H9 (cell line): ENCODE results near the gene PHKG2. TPM values are rescaled to one million over a fixed set of nuclear protein-coding genes. Genes with fewer than 3 reads are reported as not detected.

Experiments
- DNase-seq: peaks from one replicate; pipeline ENCODE4 v3.0.0-alpha.2; 2017
- H2AFZ ChIP-seq: one replicate; pipeline ENCODE4 v1.6.1; 2013; ENCODE audit warnings: mild to moderate bottlenecking, low read length, control low read depth, moderate library complexity
- H2AK5ac ChIP-seq: 2 replicates; pipeline ENCODE4 v1.6.1; 2013; ENCODE audit warnings: low read length, control low read depth, mixed read lengths; ENCODE audit not compliant: insufficient read length
- H2BK120ac ChIP-seq: one replicate; pipeline ENCODE4 v1.6.1; 2013; ENCODE audit warnings: low read depth, mild to moderate bottlenecking, low read length, control low read depth, inconsistent platforms; ENCODE audit not compliant: poor library complexity, severe bottlenecking
- H2BK12ac ChIP-seq: 2 replicates; pipeline ENCODE4 v1.6.1; 2013; ENCODE audit warnings: low read length, control low read depth, mixed read lengths, low read depth; ENCODE audit not compliant: insufficient read length
- H2BK15ac ChIP-seq: 2 replicates; pipeline ENCODE4 v1.6.1; 2013; ENCODE audit warnings: low read depth, low read length, control low read depth
- H2BK20ac ChIP-seq: one replicate; pipeline ENCODE4 v1.6.1; 2013; ENCODE audit warnings: low read depth, mild to moderate bottlenecking, low read length, control low read depth, inconsistent platforms; ENCODE audit not compliant: poor library complexity, severe bottlenecking
- H2BK5ac ChIP-seq: 2 replicates; pipeline ENCODE4 v1.6.1; 2013; ENCODE audit warnings: low read length, control low read depth, mixed read lengths; ENCODE audit not compliant: insufficient read length
- H3K14ac ChIP-seq: 2 replicates; pipeline ENCODE4 v1.6.1; 2013; ENCODE audit warnings: low read length, control low read depth; ENCODE audit not compliant: insufficient read depth
- H3K18ac ChIP-seq: 2 replicates; pipeline ENCODE4 v1.6.1; 2013; ENCODE audit warnings: low read depth, mild to moderate bottlenecking, mixed read lengths, low read length, control low read depth; ENCODE audit not compliant: insufficient read length
- H3K23ac ChIP-seq: 2 replicates; pipeline ENCODE4 v1.6.1; 2013; ENCODE audit warnings: low read length, control low read depth, mixed read lengths, low read depth; ENCODE audit not compliant: insufficient read length
- H3K23me2 ChIP-seq: 2 replicates; pipeline ENCODE4 v1.6.1; 2013; ENCODE audit warnings: low read depth, mild to moderate bottlenecking, mixed read lengths, low read length, control low read depth; ENCODE audit not compliant: insufficient read length, poor library complexity, severe bottlenecking
- H3K27ac ChIP-seq: 2 replicates; pipeline ENCODE4 v1.5.1; 2013; ENCODE audit warnings: low read length, control low read depth, mixed read lengths, low read depth; ENCODE audit not compliant: insufficient read length
- H3K27me3 ChIP-seq: 2 replicates; pipeline ENCODE4 v1.6.1; 2013; ENCODE audit warnings: low read length, control low read depth, inconsistent platforms; ENCODE audit not compliant: insufficient read depth
- H3K4ac ChIP-seq: 2 replicates; pipeline ENCODE4 v1.6.1; 2013; ENCODE audit warnings: low read depth, mild to moderate bottlenecking, control low read depth, inconsistent platforms, low read length, moderate library complexity
- H3K4me1 ChIP-seq: 2 replicates; pipeline ENCODE4 v1.6.1; 2013; ENCODE audit warnings: low read length, control low read depth, inconsistent platforms; ENCODE audit not compliant: insufficient read depth
- H3K4me2 ChIP-seq: 2 replicates; pipeline ENCODE4 v1.6.1; 2013; ENCODE audit warnings: low read length, control low read depth, mixed read lengths; ENCODE audit not compliant: insufficient read length, insufficient read depth
- H3K56ac ChIP-seq: 2 replicates; pipeline ENCODE4 v1.6.1; 2013; ENCODE audit warnings: low read depth, mild to moderate bottlenecking, mixed read lengths, low read length, control low read depth; ENCODE audit not compliant: insufficient read length
- H3K79me1 ChIP-seq: 2 replicates; pipeline ENCODE4 v1.6.1; 2013; ENCODE audit warnings: low read depth, mild to moderate bottlenecking, moderate library complexity, low read length, control low read depth, inconsistent platforms; ENCODE audit not compliant: insufficient read depth, poor library complexity, severe bottlenecking
- H3K79me2 ChIP-seq: 2 replicates; pipeline ENCODE4 v1.6.1; 2013; ENCODE audit warnings: low read length, control low read depth, inconsistent platforms; ENCODE audit not compliant: insufficient read depth
- H3K9ac ChIP-seq: 2 replicates; pipeline ENCODE4 v1.6.1; 2013; ENCODE audit warnings: low read length, control low read depth, mixed read lengths; ENCODE audit not compliant: insufficient read length; ENCODE audit errors: extremely low read depth
- H3K9me3 ChIP-seq: one replicate; pipeline ENCODE4 v1.6.1; 2013; ENCODE audit warnings: low read depth, low read length, inconsistent platforms; ENCODE audit not compliant: control insufficient read depth
- H3T11ph ChIP-seq: one replicate; pipeline ENCODE4 v1.6.1; 2013; ENCODE audit warnings: mild to moderate bottlenecking, low read length, control low read depth, inconsistent platforms
- H4K20me1 ChIP-seq: one replicate; pipeline ENCODE4 v1.6.1; 2013; ENCODE audit not compliant: control insufficient read depth, insufficient read length, insufficient read depth
- H4K5ac ChIP-seq: 2 replicates; pipeline ENCODE4 v1.6.1; 2013; ENCODE audit warnings: low read depth, mild to moderate bottlenecking, mixed read lengths, low read length, control low read depth; ENCODE audit not compliant: insufficient read length
- H4K8ac ChIP-seq: replicated peaks from 2 replicates; pipeline ENCODE4 v1.6.1; 2013; ENCODE audit warnings: low read length, control low read depth, mixed read lengths, low read depth; ENCODE audit not compliant: insufficient read length
- H4K91ac ChIP-seq: 2 replicates; pipeline ENCODE4 v1.6.1; 2013; ENCODE audit warnings: low read depth, mild to moderate bottlenecking, moderate library complexity, mixed read lengths, low read length, control low read depth; ENCODE audit not compliant: insufficient read length
- H3K27ac Mint-ChIP-seq, 3 experiments: 2 replicates in 2 of 3; 3 replicates in 1 of 3; pipeline ENCODE4 v1.8.0; 2020 to 2021; ENCODE audit warnings: mixed read lengths in 3 of 3, mild to moderate bottlenecking in 1 of 3, moderate library complexity in 1 of 3
- H3K27me3 Mint-ChIP-seq: 2 replicates; pipeline ENCODE4 v1.8.0; 2021; ENCODE audit warnings: low read depth, mild to moderate bottlenecking, moderate library complexity, mixed read lengths
- H3K36me3 Mint-ChIP-seq, 3 experiments: 2 replicates in 2 of 3; 3 replicates in 1 of 3; pipeline ENCODE4 v1.8.0; 2020 to 2021; ENCODE audit warnings: low read depth in 3 of 3, mixed read lengths in 3 of 3; ENCODE audit not compliant: insufficient read depth in 1 of 3
- H3K4me1 Mint-ChIP-seq, 2 experiments: 2 replicates each; pipeline ENCODE4 v1.8.0; 2020; ENCODE audit warnings: mixed read lengths in 2 of 2
- H3K4me3 Mint-ChIP-seq, 2 experiments: 2 replicates in 1 of 2; 3 replicates in 1 of 2; pipeline ENCODE4 v1.8.0; 2020 to 2021; ENCODE audit warnings: mild to moderate bottlenecking in 2 of 2, mixed read lengths in 2 of 2, moderate library complexity in 1 of 2
- H3K9me3 Mint-ChIP-seq, 2 experiments: 2 replicates in 1 of 2; 3 replicates in 1 of 2; pipeline ENCODE4 v1.8.0; 2020; ENCODE audit warnings: mild to moderate bottlenecking in 2 of 2, mixed read lengths in 2 of 2, moderate library complexity in 1 of 2
- WGBS: extraction: QIAGEN DNeasy Blood & Tissue Kit; methylation state at CpG from one replicate; pipeline ENCODE4 v1.1.7; 2013; ENCODE audit warnings: missing lambda C conversion rate, low lambda C conversion rate, mixed read lengths; ENCODE audit not compliant: insufficient read length; ENCODE audit errors: extremely low coverage; 5-methylcytosine and 5-hydroxymethylcytosine counted together
- total RNA-seq: library from RNA; stranded (reverse); gene quantifications from 2 replicates; pipeline ENCODE4 v1.2.1, GENCODE V29; 2021
- TF ChIP-seq, protein P1 (sequence below): fragments of 200-600 bp; sonication (generic); conservative IDR thresholded peaks from 3 replicates; pipeline ENCODE4 v1.8.0; 2021; ENCODE audit warnings: antibody characterized with exemption, mild to moderate bottlenecking

The PHKG2 gene
- total RNA-seq, 1 experiment from 2014 or later = 46.6 TPM

DNA sequence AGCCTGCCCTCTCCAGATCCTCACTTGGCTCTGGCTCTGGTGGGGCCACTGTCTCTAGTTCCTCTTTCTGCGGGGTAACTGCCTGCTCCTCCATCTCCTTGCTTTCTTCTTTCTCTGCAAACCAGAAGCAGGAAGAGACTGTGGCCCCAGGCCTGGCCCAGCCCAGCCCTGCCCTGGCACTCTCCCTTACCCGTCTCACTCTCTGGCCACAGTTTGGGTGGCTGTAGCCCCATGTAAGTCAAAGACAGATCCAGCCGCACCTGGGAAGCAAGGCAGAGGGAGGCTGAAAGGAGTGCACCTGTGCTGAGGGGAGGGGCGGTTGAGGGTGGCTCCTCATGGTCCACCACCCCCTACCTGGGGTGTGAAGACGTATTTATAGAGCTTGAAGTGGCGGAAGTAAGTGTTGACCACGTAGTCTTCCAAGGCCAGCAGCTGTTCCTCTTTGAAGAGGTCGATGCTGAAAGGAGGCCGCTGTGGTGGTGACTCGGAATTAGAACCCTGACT lies 10.8 kb downstream of the PHKG2 start:
- Histone ChIP-seq H2BK5ac (no peak overlapping the region), H4K5ac (no peak overlapping the region), H3K79me2 (no peaks in the 10 kb centered on the region), H3K27me3 (no peaks in the 10 kb centered on the region), H3K27ac (no peak overlapping the region), H3K4me1 (no peaks in the 10 kb centered on the region), H2AK5ac (no peak overlapping the region), H2BK12ac (no peak overlapping the region), H3K4ac (no peak overlapping the region), H2BK120ac (no peak overlapping the region), H2BK20ac (no peak overlapping the region), H3K79me1 (peaks cover 6% of the 10 kb centered on the region), H3K9me3 (no peaks in the 10 kb centered on the region), H4K20me1 (no peaks in the 10 kb centered on the region), H2BK15ac (no peak overlapping the region), H3K14ac (no peak overlapping the region), H3K18ac (no peak overlapping the region), H4K91ac (no peak overlapping the region), H3K23ac (no peak overlapping the region), H3K23me2 (peaks cover 20% of the 10 kb centered on the region), H3T11ph (no peak overlapping the region), H3K4me2 (no peak overlapping the region), H2AFZ (no peak overlapping the region), H3K9ac (no peak overlapping the region), H3K56ac (no peak overlapping the region), H4K8ac (no peak overlapping the region)
- Mint-ChIP-seq H3K4me3 (no peak overlapping the region; a peak in 1 of 5 replicates), H3K27ac (no peak overlapping the region), H3K36me3 (peaks cover 12 to 56% (median 40%) of the 10 kb centered on the region in 3 experiments), H3K9me3 (no peaks in the 10 kb centered on the region), H3K27me3 (no peaks in the 10 kb centered on the region), H3K4me1 (peaks cover 17 to 18% of the 10 kb centered on the region in 2 experiments)
- no peak for DNase-seq
- no CpG with 5 or more reads among the region's 10 CpGs for WGBS
- TF ChIP-seq, protein P1, sequence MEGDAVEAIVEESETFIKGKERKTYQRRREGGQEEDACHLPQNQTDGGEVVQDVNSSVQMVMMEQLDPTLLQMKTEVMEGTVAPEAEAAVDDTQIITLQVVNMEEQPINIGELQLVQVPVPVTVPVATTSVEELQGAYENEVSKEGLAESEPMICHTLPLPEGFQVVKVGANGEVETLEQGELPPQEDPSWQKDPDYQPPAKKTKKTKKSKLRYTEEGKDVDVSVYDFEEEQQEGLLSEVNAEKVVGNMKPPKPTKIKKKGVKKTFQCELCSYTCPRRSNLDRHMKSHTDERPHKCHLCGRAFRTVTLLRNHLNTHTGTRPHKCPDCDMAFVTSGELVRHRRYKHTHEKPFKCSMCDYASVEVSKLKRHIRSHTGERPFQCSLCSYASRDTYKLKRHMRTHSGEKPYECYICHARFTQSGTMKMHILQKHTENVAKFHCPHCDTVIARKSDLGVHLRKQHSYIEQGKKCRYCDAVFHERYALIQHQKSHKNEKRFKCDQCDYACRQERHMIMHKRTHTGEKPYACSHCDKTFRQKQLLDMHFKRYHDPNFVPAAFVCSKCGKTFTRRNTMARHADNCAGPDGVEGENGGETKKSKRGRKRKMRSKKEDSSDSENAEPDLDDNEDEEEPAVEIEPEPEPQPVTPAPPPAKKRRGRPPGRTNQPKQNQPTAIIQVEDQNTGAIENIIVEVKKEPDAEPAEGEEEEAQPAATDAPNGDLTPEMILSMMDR = no peak
